Parathyroid adenoma (tissue), 2 donors: ENCODE measurements around the gene MAPRE3.

Experiments
- H2AFZ ChIP-seq: fragments of 300-600 bp; sonication (generic); one replicate; pipeline ENCODE4 v1.7.0; 2017; ENCODE audit warnings: antibody characterized with exemption, mild to moderate bottlenecking
- H3K27ac ChIP-seq: fragments of 300-600 bp; sonication (generic); one replicate; pipeline ENCODE4 v1.7.0; 2017
- H3K27me3 ChIP-seq: fragments of 300-600 bp; sonication (generic); one replicate; pipeline ENCODE4 v1.7.0; 2017; ENCODE audit warnings: low read length; ENCODE audit not compliant: control insufficient read depth, insufficient read depth
- H3K36me3 ChIP-seq: fragments of 300-600 bp; sonication (generic); one replicate; pipeline ENCODE4 v1.7.0; 2017; ENCODE audit warnings: low read length; ENCODE audit not compliant: control insufficient read depth, insufficient read depth
- H3K4me1 ChIP-seq: fragments of 300-600 bp; sonication (generic); one replicate; pipeline ENCODE4 v1.7.0; 2017; ENCODE audit warnings: control low read depth
- H3K4me2 ChIP-seq: fragments of 300-600 bp; sonication (generic); one replicate; pipeline ENCODE4 v1.7.0; 2017; ENCODE audit warnings: low read length
- H3K4me3 ChIP-seq: fragments of 300-600 bp; sonication (generic); one replicate; pipeline ENCODE4 v1.7.0; 2017; ENCODE audit warnings: low read depth, low read length
- H3K79me2 ChIP-seq: fragments of 300-600 bp; sonication (generic); one replicate; pipeline ENCODE4 v1.7.0; 2017; ENCODE audit warnings: control low read depth
- H3K9ac ChIP-seq: fragments of 300-600 bp; sonication (generic); one replicate; pipeline ENCODE4 v1.7.0; 2017; ENCODE audit warnings: mild to moderate bottlenecking
- H3K9me3 ChIP-seq: fragments of 300-600 bp; sonication (generic); one replicate; pipeline ENCODE4 v1.7.0; 2017; ENCODE audit warnings: low read length; ENCODE audit not compliant: control insufficient read depth
- TF ChIP-seq, protein P1 (sequence below): fragments of 300-600 bp; sonication (generic); IDR thresholded peaks from one replicate; pipeline ENCODE4 v1.7.0; 2017; ENCODE audit warnings: antibody characterized with exemption, mild to moderate bottlenecking
- donor health status: primary hyperparathyroidism.

Gene MAPRE3

DNA sequence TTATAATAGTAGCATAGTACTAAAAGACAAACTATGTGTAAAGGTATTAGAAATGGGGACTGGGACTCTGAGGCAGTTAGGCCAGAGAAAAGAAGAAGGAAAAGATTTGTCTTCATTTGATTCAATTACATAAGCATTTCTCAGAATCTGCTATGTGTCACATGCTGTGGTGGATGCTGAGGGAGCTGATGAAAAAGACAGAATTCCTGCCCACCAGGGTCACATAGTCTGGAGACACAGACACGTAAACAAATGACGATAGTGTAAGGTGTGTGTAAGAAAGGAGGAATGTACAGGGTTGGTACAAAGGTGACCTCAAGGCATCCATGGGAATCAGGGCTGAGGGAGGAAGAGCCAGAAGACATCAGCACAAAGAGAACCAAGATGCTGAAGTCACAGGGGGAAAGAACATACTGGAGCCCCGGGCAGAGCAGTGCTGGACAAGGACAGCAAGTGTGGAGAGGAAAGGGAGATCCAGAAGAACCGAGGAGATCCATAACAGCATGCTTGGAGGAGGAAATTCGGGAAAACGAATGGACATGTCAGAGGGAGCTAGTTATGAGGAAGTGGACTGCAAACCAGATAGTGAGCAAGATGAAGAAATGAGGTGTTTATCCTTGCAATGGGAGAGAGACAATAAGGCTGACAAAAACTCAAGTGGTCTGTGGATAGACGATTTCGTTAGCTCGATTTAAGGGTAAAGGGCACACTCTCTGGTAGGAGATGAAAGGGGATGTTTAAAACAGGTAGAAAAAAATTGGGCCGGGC lies 1.2 kb upstream of the MAPRE3 start:
- Histone ChIP-seq H2AFZ (peak overlapping the region; percentile 80), H3K4me3 (no peak overlapping the region), H3K9me3 (no peaks in the 10 kb centered on the region), H3K9ac (no peak overlapping the region), H3K4me1 (peaks cover 6% of the 10 kb centered on the region), H3K36me3 (no peaks in the 10 kb centered on the region), H3K79me2 (peaks cover 10% of the 10 kb centered on the region), H3K27ac (no peak overlapping the region), H3K4me2 (no peak overlapping the region), H3K27me3 (no peaks in the 10 kb centered on the region)
- TF ChIP-seq, protein P1, sequence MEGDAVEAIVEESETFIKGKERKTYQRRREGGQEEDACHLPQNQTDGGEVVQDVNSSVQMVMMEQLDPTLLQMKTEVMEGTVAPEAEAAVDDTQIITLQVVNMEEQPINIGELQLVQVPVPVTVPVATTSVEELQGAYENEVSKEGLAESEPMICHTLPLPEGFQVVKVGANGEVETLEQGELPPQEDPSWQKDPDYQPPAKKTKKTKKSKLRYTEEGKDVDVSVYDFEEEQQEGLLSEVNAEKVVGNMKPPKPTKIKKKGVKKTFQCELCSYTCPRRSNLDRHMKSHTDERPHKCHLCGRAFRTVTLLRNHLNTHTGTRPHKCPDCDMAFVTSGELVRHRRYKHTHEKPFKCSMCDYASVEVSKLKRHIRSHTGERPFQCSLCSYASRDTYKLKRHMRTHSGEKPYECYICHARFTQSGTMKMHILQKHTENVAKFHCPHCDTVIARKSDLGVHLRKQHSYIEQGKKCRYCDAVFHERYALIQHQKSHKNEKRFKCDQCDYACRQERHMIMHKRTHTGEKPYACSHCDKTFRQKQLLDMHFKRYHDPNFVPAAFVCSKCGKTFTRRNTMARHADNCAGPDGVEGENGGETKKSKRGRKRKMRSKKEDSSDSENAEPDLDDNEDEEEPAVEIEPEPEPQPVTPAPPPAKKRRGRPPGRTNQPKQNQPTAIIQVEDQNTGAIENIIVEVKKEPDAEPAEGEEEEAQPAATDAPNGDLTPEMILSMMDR = no peak

GRCh38 chr2:26970928-26971627 lies 641 bp downstream of the MAPRE3 start:
- TF ChIP-seq, protein P1 = no peak
- Histone ChIP-seq H2AFZ (peak overlapping the region; percentile 80), H3K4me2 (peak overlapping the region; percentile 90), H3K79me2 (peaks cover 13% of the 10 kb centered on the region), H3K27me3 (no peaks in the 10 kb centered on the region), H3K27ac (peak overlapping the region; percentile 91), H3K36me3 (no peaks in the 10 kb centered on the region), H3K9me3 (no peaks in the 10 kb centered on the region), H3K4me1 (peaks cover 8% of the 10 kb centered on the region), H3K4me3 (peak overlapping the region; percentile 84), H3K9ac (peak overlapping the region; percentile 17)

DNA sequence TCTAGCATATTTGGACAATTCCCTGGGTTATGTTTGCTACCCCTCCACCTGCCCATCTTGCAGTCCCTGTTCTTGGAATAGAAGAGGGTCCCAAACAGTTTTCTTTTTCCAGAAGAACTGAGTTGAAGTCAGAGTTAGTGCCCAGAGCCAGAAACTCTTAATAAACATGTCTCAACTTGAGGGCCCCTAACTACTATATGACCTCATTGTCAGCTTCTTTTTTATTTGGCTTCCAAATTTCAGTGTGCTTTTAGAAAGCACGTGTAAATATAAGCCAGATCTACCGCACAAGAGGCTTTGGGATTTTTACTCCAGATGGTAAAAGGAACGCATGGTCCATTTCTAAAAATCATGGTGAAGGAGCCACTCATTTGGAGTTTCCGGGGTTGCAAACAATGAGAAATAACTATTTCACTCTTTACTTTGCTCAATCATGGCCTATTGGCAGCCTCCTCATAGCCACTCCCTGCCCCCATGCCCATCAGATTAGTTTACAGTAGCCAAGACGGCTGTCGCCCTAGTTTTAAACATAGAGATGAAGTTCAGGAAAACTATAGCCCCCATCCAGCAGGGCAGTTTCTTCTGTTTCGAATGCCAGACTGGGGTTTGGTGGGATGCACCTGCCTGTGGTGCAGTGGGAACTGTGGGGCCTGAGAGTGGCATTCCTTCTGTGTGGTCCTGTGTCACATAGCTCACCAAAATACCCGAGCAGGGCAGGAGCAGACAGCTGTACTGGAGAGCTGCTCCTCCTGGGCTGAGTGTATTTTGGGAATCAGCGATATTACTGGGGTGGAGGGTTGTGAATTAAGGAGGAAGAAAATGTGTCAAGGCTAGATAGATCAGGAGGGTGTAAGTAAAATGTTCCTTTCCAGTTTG lies 1.7 kb downstream of the MAPRE3 start:
- H3K9me3 ChIP-seq = no peaks in the 10 kb centered on the region
- no peaks in the 10 kb centered on the region for H3K36me3 ChIP-seq
- no peak overlapping the region for H3K4me3 ChIP-seq
- H3K79me2 ChIP-seq = peaks cover 14% of the 10 kb centered on the region
- H3K9ac ChIP-seq = no peak overlapping the region
- peak overlapping the region; percentile 90 for H3K4me2 ChIP-seq
- H2AFZ ChIP-seq = no peak overlapping the region
- H3K27me3 ChIP-seq = no peaks in the 10 kb centered on the region
- peak overlapping the region; percentile 91 for H3K27ac ChIP-seq
- H3K4me1 ChIP-seq = peaks cover 10% of the 10 kb centered on the region
- TF ChIP-seq, protein P1 = no peak

GRCh38 chr2:26974352-26974751 lies 3.9 kb downstream of the MAPRE3 start:
- H3K27ac ChIP-seq = no peak overlapping the region
- H3K4me1 ChIP-seq = peaks cover 31% of the 10 kb centered on the region
- no peaks in the 10 kb centered on the region for H3K9me3 ChIP-seq
- no peak overlapping the region for H3K4me2 ChIP-seq
- no peak overlapping the region for H2AFZ ChIP-seq
- TF ChIP-seq, protein P1 = no peak
- no peak overlapping the region for H3K9ac ChIP-seq
- H3K4me3 ChIP-seq = no peak overlapping the region
- peaks cover 17% of the 10 kb centered on the region for H3K79me2 ChIP-seq
- H3K27me3 ChIP-seq = no peaks in the 10 kb centered on the region
- H3K36me3 ChIP-seq = no peaks in the 10 kb centered on the region
